GM19467 (cell line): Measurements from ENCODE around the gene SH3TC1.

Experiments
- ATAC-seq: cut with Tn5 transposase; IDR thresholded peaks from one replicate; pipeline ENCODE4 v1.9.1; 2021; ENCODE audit warnings: mild to moderate bottlenecking, moderate library complexity; ENCODE audit not compliant: unreplicated experiment

SH3TC1 gene

DNA sequence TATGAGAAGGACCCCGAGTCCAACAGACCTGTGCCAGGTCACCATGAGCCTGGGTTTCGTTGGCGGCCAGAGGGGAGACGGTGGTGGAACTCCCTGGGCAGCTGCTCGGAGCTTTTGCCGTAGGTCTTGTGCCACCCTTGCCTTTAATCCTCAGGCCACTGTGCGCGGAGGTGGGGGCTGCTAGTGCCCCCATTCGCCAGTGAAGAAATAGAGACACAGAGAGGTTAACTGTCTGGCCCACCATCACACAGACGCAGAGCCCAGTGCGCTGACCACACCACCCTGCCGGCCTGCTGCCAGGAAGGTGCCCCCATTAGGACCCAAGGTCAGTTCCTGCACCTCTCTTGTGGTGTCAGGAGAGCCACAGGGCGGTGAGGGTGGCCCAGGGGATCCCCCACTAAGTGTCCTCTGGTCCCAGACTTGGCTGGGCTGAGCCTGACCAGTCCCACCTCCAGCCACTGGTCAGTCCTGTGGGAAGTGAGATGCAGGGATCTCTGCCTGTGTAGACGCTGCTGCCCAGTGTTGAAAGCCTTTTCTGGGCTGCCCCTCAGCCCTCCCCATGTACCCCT, 42.2 kb downstream of the SH3TC1 start:
- ATAC-seq, result no peak

DNA sequence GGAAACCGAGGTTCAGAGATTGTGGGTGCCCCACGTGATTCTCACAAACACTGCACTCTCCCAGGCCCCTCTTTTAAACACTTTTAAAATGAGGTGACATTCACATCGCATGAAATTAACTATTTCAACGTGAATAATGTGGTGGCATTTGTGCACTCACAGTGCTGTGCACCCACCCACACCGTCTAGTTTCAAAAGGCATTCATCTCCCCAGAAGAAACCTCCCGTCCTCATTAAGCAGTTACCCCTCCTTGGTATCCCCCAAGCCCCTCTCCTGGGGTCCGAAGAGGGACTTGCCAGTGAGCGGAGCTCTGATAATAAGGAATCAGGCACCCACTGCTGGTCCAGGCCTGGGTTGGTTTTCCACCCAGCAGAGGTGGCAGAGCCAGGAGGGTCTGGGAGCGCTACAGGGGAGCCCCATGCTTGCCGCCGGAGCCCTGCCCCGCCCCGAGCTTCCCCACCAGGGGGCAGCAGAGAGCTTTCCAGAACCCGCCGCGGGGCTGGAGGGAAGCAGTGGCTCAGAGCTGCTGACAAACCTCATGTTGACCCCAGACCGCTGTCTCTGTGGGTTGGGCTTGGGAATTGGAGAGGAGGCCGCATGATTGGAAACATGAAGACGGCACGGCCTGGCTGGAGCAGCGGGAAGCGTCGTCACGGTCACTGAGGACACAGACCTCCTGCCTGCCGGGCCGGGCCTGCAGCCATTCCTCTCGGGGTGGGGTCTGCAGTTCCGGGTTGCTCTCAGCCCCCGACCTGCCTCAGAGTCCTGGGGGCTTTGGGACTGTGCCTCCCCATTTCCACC, 43.0 kb downstream of the SH3TC1 start:
- ATAC-seq, result peak; percentile 64

DNA sequence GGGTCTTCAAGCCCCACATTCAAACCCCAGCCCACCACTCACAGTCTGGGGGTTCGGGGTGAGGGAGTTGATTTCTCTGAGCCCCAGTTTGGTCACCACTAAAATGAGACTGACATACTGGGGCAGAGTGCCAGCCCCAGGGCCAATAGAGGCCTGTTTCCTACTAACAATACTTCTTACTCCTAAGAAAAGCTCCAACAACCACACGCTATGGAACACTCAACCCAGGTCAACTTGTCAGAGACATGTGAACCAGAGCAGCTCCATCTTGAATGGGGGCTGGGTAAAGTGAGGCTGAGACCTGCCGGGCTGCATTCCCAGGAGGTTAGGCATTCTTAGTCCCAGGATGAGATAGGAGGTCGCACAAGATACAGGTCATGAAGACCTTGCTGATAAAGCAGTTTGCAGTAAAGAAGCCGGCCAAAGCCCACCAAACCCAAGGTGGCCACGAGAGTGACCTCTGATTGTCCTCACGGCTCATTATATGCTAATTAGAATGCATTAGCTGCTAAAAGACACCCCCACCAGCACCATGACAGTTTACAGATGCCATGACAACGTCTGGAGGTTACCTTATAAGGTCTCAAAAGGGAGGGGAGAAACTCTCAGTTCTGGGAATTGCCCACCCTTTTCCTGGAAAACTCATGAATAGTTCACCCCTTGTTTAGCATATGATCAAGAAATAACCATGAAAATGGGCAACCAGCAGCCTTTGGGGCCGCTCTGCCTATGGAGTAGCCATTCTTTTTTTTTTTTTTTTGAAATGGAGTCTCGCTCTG, 43.9 kb downstream of the SH3TC1 start:
- no peak for ATAC-seq

DNA sequence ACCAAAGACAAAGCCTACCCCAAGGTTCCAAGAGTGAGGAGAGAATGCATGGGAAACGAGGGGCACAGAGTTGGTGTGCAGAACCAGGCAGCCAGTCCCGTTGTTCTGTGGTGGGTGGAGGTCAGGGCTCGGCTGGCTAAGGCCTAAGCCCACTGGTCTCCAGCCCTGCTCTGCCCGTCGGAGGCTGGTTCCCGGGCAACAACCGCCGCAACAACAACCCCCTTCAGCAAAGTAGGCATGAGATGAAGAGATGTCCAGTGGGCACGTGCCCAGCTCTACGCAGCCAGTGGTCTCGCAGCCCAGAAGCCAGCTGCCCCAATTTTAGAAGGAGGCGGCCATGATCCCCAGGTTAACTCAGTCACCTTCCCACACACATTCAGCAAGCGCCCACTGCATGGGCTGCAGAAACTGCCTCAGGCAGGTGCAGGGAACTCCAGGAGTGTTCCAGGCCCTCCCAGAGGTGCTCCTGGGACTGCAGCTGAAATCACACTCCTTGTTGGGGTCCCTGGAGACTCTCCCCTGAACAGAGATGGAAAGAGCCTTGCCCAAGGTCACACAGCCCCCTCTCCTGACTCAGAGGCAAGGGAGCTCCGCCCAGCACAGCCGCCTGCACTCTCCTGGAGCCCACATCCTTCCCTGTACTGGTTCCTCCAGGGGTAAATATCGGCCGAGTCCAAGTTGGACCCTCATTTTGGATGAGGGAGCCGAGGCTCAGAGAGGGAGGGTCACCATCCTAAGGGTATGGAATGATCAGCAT, 45.1 kb downstream of the SH3TC1 start:
- ATAC-seq, result no peak

DNA sequence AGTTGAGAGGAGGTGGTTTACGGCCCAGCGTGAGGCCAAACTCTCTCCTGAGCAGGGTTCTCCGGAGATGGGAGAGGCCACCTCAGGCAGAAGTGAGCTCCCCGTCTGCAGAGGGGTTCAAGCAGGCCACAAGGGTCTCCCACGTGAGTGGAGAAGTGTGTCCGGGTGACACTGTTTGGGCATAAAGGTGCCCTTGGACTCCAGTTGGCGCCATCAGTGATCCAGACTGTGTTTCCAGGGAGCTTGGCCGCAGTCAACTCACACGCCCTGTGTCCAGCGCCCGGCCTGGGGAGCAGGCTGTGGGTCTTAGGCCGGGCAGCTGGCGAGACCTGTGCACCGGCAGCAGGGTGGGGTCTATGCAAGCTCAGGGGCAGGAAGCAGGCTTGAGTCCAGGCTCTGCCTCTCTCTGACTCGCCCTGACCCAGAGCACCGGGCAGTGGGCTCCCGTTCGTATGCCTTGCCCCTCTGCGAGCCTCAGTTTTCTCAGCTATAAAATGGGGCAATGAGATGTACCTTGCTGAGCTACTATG, 45.9 kb downstream of the SH3TC1 start:
- no peak for ATAC-seq

DNA sequence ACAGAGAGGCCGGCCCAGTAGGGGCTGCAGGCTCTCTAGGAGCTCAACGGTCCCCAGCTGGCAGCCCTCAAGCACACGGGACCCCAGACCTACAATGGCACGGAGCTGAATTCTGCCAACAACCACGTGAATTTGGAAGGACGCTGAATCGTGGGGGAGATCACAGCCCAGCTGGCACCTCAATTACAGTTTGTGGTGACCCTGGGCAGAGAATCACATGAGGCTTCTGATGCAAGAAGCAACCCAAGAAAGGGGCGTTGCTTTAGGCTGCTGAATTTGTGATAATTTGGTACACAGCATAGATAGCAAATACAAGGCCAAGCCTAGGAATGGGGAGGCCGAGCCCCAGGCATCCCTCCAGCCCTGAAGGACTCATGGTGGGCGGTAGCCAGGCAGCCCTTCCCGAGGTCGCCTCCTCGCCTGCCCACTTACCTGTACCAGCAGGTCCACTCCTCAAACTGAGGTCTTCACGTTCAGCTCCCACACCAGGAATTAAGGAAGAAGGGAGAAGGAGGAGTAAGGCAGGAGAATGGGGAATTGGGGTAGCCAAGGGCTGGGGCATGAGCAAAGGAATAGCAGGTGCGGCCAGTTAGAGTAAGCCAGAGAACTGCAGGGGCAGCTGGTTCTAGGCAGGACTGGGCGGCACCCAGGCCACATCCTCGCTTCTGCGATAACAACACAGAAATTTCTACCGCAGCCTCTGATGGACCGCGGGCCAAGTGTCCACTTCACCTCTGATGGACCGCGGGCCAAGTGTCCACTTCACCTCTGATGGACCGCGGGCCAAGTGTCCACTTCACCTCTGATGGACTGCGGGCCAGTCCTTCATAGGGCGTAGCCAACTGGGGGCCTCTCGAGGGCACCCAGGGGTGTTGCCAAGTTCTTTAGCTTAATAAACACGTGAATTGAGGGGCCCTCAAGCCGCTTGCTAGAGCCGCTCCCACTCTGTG, 47.1 kb downstream of the SH3TC1 start:
- ATAC-seq, result no peak

DNA sequence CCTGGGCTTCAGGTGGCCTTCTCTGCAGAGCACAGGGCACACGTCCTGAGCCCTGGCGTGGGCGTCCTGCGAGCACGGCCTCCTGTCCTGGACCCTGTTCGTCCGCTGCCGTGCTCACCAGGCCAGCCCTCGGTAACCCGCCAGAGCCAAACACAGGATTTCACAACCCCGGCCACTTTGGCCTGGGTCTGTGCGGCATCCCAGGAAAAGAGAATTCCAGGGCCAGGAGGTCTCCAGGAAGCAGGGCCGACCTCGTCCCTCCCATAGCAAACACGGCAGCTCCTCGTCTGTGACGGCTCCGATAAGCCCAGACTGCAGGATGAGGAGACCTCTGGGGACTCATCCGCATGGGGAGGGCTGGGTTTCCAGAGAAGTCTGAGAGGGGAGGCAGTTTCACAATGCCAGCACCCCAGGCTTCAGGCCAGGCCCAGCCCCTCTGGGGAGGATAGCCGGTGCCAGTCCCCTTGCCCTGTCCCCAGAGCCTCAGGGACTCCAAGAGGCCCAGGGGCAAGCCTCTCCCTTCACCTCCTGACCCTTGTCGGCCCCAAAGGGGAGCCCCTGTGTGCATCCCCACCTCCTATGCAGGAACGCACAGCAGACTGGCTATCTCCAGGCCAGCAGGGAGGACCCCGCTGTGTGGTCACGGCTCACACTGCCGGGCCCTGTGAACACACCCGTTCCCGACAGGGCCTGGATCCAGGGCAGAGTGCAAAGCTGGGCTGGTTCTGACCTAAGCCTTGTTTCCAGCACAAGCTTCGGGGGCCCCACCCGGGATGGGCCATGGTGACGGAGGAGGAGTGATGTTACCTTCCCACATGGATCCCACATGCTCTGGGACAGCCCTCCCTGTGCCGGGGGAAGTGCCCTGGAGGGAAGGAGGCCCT, 48.2 kb downstream of the SH3TC1 start:
- no peak for ATAC-seq

DNA sequence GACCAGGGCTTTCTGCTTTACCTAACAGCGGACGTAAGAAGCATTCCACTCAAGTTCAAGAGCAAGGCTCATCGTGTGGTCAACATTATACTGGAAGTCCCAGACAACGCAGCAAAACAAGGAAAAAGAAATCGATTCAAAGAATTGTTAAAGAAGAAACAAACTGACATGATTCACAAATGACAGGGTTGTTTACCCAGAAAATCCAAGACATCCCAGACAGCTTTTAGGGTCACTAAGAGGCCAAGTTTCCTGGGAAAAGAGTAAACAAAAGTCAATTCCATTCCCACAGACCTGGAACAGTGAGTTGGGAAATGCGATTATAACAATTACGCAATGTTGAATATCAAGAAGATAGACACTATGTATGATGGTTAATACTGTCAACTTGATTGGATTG, 49.0 kb downstream of the SH3TC1 start:
- ATAC-seq, result no peak

DNA sequence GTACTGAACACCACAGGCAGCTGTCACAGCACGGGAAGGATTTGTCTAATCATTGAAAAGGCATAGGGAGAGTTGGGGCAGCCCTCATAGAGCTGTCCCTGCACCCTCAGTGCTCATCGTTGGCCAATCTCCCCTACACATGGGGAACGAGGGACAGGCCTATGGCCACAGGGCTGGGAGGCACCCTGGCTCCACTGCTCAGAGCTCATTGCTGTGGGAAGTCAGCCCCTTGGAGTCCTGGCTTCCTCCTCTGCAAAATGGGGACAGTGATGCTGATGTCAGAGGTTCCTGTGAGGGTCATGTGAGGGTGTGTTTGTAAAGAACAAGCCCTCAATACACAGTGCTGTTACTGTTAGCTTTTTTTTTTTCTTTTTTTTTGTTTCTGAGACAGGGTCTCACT, 51.1 kb downstream of the SH3TC1 start:
- ATAC-seq, result no peak

DNA sequence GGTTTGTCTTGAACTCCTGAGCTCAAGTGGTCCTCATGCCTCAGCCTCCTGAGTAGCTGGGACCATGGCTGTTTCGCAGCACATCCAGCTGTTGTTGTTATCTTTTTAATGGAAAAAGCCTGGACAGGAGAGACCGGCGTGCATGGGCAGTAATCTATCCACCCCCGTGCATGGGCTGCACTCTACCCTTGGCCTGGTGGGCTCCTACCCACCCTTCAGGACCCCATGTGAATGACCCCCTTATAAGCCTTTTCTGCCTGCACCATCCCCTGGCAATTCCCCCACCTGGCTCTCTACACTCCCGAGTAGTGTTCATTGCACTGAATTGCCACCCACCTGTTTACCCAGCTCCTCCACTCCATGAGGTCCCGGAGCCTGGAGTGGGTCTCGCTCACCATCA, 51.5 kb downstream of the SH3TC1 start:
- no peak for ATAC-seq

DNA sequence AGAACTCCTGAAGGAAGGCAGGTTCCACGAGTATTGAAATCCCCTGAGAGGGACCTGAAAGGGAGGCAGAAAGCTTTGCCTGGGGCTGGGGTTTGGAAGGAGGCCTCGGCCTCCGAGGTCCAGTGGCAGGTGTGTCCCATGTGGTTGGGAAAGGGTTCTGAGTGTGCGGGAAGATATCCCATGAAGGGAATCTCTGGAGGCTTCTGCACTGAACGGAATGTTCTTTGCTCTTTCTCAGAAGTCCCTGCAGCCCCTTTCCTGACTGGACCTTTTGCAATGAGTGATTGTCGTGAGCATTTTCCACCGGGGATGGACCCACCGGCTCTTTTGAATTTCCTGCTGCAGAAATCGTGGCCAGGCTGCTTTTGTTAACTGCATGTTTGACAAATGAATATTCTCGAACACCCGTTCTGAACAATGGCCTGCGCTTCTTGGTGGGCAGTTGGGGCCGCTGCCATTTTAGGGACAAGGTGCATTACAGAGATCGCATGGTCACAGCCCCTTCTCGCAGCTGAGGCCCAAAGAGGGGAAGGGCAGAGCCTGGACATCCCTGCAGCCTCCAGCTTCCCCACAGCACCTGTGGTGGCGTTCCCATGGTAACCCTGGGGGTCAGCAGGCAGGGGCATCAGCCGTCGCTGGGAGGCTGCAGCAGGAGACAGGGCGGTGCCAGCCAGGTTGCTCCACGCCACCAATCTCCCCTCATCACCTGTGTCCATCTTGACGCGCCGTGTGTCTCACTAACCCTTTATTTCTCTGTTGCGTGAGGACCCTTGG, 52.2 kb downstream of the SH3TC1 start:
- ATAC-seq, result no peak

DNA sequence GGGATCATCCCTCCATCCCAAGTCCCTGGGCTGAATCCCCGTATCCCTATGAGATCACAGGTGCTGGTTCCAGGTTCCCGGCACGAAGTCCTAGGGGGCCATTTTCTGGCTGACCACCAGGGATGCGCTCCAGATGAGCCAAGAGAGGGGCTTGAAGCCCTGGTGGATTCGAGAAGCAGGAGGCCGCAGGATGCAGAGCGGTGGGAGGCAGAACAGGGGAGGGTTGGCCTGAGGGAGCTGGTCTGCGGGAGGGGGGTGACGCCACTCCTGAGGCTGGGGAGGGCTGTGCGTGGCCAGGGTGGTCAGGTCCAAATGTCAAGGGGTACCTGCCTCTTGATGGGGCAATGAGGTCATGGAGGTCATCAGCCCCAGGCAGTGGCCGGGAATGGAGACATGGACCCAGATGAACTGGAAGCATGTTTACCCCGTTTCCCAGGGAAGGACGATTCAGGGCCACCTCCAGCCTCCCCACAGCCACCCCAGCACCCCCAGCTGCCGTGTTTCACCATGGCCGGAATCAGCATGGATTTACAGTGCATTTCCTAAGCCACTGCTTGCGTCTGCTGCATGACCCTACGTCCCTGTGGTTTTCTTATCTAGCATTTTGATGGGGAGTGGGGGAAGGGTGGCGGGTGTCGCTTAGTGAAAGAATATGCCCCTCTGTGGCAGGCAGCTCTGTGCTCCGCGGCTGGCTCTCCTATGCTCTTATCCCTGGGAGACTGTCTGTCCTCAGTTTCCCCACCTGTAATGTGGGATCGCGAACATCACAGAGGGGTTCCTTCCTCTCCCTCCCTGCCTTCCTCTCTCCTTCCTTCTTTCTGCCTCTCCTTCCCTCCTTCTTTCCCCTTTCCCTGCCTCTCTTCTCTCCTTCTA, 53.4 kb downstream of the SH3TC1 start:
- ATAC-seq, result no peak

DNA sequence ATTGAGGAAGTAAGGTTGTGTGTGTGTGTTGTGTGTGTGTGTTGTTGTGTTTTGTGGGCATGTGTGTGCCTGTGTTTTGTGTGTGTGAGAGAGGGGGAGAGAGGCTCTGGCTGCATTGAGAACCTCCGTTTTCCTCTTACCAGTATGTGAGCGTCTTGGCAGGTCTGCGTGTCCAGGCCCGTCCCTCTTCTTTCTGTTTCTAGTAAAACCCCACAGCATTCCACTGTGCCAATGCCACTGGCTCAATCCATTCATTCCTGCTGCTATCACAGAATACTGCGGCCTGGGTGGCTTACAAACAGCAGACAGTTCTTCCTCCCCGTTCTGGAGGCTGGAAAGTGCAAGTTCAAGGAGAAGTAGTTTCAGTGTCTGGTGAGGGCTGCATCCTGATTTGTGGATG, 55.0 kb downstream of the SH3TC1 start:
- no peak for ATAC-seq

DNA sequence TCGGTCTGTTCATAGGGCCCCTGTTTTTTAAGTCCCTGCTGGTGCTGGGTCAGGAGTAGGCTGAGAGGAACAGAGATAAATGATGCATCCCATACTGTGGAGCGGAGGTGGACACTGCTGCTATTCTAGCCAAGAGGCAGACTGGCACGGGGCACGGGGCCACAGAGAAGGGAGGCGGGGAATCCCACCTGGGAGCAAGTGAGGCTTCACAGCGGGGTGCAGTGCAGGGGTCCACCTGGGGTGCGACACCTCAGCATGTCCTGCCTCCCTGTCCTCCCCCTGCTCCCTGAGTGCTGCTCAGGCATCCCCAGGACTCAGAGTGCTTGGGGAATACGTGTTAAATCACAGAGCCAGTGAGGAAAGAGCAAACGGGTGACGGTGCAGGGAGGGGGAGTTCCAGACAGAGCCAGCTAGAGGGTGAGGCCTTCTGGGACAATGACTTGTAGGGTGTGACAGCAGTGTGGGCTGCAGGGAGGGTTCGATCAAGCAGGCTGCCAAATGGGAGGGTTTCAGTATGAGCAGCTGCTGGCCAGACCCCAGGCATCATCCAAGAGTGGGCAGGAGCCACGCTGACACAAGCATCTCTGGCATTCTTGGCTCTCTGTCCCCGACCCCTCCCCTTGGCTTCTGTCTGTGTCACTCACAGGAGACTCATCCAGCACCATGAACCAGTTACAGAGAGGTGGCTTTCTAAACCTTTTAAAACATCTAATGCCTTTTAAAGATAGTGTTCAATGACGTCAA, 56.8 kb downstream of the SH3TC1 start:
- ATAC-seq, result no peak

DNA sequence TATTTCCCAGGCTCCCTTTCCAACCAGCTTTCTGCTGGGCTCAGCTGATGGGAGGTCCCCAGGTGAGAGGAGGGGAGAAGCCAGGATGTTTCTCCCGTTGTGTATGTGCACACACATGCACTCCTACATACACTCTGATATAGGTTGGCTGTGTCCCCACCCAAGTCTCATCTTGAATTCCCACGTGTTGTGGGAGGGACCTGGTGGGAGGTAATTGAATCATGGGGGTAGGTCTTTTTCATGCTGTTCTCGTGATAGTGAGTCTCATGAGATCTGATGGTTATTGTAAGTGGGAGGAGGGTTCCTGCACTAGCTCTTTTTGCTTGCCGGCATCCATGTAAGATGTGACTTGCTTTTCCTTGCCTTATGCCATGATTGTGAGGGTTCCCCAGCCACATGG, 58.8 kb downstream of the SH3TC1 start:
- ATAC-seq, result no peak

DNA sequence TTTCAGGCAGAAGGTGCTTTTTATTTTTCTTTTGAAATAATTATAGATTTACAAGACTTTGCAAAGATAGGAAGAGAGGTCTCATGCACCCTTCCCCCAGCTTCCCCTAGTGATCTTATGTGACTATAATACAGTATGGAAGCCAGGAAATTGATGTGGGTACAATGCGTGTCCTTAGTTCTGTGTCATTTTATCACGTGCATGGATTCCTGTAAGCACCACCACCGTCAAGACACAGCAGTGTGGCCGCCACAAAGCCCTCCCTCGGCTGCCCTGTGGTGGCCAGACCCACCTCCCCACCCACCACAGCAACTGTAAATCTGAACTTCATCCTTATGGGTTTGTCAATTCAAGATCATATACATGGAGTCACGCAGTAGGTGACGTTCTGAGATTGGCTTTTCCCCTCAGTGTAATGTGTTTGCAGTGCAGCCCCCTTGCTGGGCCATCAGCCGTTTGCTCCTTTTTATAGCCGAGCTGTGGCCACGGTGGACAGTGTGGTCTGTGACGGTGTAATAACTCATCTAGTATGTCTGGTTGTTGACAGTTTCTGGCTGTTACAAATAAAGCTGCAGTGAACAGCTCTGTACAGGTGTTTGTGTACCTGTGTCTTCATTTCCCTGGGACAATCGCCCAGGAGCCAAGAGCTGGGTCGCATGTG, 59.6 kb downstream of the SH3TC1 start:
- ATAC-seq, result no peak
